GM18951 (cell line): Measurements from ENCODE around the gene KIF6.
"Not testable (repeated sequence)": the region's sequence is repeated elsewhere in the genome, so short reads cannot be mapped to it uniquely, and the experiment has no call there.

Experiments used
- POLR2A ChIP-seq: IDR thresholded peaks from 4 replicates; pipeline ENCODE4 v1.6.1; 2011; ENCODE audit warnings: mild to moderate bottlenecking; ENCODE audit not compliant: insufficient read length, insufficient read depth; ENCODE audit errors: extremely low read depth
- in situ Hi-C: fragments of 300-500 bp; cut with MboI; formaldehyde crosslinking; loops from one replicate; pipeline ENCODE4 v1.12.0; 2022; ENCODE audit warnings: low sequenced_read_pairs, mixed read lengths, inconsistent platforms; ENCODE audit not compliant: unreplicated experiment

Gene KIF6

DNA sequence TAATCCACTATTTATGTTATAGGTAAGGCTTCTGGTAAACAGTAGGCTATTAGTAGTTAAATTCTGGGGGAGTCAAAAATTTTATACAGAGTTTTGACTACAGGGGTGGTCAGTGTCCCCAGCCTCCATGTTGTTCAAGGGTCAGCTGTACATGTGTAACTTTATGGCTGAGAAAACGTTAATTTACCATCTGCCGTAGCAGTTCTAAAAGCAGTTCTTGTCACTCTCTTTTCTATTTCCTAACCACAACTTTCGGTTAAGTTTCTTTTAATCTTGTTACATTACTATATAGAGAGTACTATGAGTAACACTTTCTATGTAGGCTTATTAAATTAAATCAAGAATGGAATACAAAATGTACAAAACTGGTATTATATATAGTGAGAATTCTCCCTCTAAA, 21.6 kb upstream of the KIF6 start:
- in situ Hi-C loops, result no loop called here
- TF ChIP-seq POLR2A, result no peak

DNA sequence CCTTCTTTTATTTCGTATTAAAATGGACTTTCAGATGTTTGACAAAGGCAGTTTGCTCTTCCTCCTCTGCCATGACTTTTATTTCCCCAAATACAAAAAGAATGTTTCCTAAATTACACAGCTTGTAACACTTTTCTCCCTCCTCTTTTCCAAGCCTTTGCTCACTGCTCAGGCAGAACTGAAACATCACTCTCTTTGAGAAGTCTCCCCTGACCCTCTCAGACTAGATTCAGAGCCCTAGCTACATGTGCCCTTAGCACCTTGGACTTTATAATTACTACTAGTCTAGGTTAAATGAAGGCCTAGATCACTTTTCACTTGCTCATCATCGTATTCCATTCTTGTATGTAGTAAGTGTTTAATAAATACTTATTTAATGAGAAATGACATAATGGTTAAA, 8.5 kb upstream of the KIF6 start:
- in situ Hi-C loops, result no loop called here
- no peak for TF ChIP-seq POLR2A

DNA sequence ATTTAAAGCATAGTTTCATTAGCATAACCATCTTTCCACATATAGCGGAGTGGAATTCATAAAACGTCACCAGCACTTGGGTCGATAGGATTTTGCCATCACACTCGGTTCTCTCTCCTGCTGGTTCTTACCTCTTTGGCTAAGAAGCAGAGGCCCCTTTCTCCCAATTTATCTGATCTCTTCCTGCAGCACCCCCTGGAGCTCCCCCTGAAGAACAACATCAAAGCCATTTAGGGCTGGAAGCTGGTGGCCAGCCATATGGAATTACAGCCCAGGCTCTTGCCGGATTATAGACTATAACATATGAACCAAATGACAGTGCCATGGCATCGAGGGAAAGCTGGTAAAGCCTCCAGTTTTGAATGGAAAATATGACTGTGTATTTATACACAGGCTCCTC, 6.4 kb upstream of the KIF6 start:
- in situ Hi-C loops, result no loop called here
- no peak for TF ChIP-seq POLR2A

GRCh38 chr6:39729945-39730344, 4.7 kb upstream of the KIF6 start:
- no peak for TF ChIP-seq POLR2A
- in situ Hi-C loops, result no loop called here

- in situ Hi-C loops, result no loop called here
- TF ChIP-seq POLR2A, result no peak
These were observed 407 bp upstream of the KIF6 start for GRCh38 chr6:39725632-39725997.

DNA sequence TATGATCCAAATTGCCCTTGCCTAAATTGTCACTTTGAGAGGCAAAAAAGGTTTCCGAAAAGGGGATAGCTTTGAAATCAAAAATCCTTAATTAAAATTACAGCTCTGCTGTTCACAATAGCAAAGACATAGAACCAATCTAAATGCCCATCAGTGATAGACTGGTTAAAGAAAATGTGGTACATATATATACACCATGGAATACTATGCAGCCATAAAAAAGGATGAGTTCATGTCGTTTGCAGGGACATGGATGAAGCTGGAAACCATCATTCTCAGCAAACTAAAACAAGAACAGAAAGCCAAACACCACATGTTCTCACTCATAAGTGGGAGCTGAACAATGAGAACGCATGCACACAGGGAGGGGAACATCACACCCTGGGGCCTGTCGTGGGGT, 1.9 kb downstream of the KIF6 start:
- in situ Hi-C loops, result not testable (repeated sequence)

- in situ Hi-C loops, result no loop called here
- no peak for TF ChIP-seq POLR2A
These were observed 10.4 kb downstream of the KIF6 start for GRCh38 chr6:39714802-39715201.

- in situ Hi-C loops, result no loop called here
- no peak for TF ChIP-seq POLR2A
These were observed 17.1 kb downstream of the KIF6 start for GRCh38 chr6:39707962-39708683.

DNA sequence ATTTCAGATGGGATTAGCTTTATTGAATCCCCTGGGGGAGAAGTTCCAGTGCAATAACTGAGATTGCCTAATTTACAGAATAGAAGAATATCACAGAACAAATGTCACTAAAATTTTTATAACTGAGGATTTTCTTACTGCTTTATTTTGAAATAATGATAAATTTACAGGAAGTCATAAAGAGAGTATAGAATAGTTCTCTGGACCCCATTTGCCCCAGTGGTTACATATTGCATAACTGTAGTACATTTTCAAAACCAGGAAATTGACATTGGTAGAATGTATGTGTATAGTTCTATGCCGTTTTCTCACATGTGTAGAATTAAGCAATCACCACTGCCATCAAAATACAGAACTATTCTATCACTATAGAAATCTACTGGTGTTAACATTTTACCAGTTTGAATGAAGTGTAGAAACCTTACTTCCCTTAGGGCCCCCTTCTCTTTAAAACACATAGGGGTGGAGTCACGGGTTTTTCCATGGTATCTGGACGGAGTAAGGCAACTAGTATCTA, 18.3 kb downstream of the KIF6 start:
- in situ Hi-C loops, result no loop called here
- TF ChIP-seq POLR2A, result no peak

GRCh38 chr6:39702265-39702664, 22.9 kb downstream of the KIF6 start:
- no peak for TF ChIP-seq POLR2A
- in situ Hi-C loops, result no loop called here

- in situ Hi-C loops, result no loop called here
- TF ChIP-seq POLR2A, result no peak
These were observed 24.8 kb downstream of the KIF6 start for GRCh38 chr6:39700362-39700761.

DNA sequence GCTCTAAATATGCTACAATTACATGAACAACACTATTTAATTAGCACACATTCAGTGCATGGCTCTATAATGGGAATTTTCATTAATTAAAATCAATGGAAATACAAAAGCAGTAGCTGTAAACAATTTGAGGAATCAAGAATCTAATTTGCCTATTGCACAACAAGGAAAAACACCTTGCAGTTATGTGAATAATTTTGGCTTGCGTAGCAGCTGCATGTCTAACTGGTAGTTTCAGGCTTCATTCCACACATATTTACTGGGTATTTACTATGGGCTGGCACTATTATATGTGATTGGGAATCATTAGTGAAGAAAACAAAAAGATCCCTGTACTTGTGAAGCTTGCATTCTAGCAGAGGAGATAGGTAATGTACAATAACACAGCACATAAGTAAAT, 26.4 kb downstream of the KIF6 start:
- in situ Hi-C loops, result no loop called here

DNA sequence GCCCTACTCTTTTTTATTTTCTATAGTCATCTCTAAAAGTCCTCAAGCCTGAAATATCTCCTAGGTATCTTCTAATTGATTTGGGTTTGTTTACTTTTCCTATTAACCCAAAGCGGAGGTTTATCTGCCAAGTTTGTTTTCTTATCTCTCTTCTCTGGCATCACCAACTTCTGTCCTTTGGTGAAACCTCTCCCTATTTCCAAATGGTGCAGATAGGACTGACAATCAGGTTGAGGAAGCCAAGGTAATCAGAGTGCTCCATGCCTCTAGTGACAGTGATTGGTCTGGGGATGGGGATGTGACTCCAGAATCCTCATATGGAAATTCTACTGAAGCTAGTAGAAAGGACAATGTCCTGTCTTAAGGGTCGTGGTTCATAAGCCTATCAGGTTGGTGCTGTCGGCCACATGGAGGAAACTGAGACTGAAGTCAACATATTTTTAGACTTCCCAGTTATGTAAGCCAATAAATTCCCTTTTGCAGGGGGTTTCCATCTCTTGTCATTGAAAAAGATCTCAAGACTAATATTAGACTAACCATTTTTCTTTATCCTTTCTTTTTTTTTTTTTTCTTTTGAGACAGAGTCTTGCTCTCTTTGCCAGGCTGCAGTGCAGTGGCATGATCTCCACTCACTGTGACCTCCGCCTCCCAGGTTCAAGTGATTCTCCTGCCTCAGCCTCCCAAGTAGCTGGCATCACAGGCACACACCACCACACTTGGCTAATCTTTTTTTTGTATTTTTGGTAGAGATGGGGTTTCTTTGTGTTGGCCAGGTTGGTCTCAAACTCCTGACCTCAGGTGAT, 28.0 kb downstream of the KIF6 start:
- in situ Hi-C loops, result no loop called here
- no peak for TF ChIP-seq POLR2A

More for the DNA sequence above, 26.4 kb downstream of the KIF6 start:
- TF ChIP-seq POLR2A, result no peak

- TF ChIP-seq POLR2A, result no peak
- in situ Hi-C loops, result no loop called here
These were observed 29.8 kb downstream of the KIF6 start for GRCh38 chr6:39695447-39695846.
